WERI-Rb-1 (cell line): ENCODE measurements around the gene RNF152.

Experiments
- DNase-seq: peaks from one replicate; pipeline ENCODE4 v3.0.0-alpha.2; 2020
- H3K27ac ChIP-seq: fragments of 250-450 bp; sonication (Bioruptor Pico); 2 replicates; pipeline ENCODE4 v1.5.1; 2020; ENCODE audit warnings: mild to moderate bottlenecking, moderate library complexity
- H3K27me3 ChIP-seq: fragments of 250-450 bp; sonication (Bioruptor Pico); 2 replicates; pipeline ENCODE4 v1.5.1; 2021; ENCODE audit warnings: mild to moderate bottlenecking, low read depth, moderate library complexity; ENCODE audit not compliant: insufficient read depth, severe bottlenecking
- H3K36me3 ChIP-seq: fragments of 250-450 bp; sonication (Bioruptor Pico); 2 replicates; pipeline ENCODE4 v1.5.1; 2020; ENCODE audit warnings: mild to moderate bottlenecking, moderate library complexity
- H3K4me3 ChIP-seq: 2 replicates; pipeline ENCODE4 v1.5.1; 2011; ENCODE audit warnings: low read depth, mild to moderate bottlenecking, control low read depth, low read length
- H3K9me3 ChIP-seq: fragments of 250-450 bp; sonication (Bioruptor Pico); 2 replicates; pipeline ENCODE4 v1.5.1; 2021; ENCODE audit warnings: mild to moderate bottlenecking, moderate library complexity; ENCODE audit not compliant: severe bottlenecking
- TF ChIP-seq, protein P1 (sequence below): IDR thresholded peaks from 2 replicates; pipeline ENCODE4 v1.5.1; 2011; ENCODE audit warnings: low read depth, mild to moderate bottlenecking, control low read depth, inconsistent platforms, low read length

The RNF152 gene

DNA sequence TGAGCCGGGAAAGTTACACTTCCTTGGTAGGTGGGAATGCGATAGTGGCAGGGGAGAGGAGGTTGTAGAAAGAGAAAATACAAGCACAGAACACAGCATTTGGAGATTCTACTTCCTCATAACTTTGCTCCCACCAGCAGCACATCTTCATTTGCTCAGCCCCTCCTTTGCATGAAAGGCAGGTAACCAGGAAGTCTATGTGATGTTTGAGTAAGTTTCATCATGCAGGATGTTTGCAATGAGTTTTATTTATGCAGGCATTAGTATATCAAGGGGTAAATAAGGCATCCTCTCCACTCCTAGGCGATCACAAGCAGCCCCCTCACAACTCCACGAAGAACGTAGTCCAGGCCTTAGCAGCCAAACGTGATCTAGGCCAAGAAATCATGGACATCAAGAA, 5.0 kb downstream of the RNF152 start:
- no peaks in the 10 kb centered on the region for H3K9me3 ChIP-seq
- no peak for DNase-seq
- peaks cover 18% of the 10 kb centered on the region for H3K36me3 ChIP-seq
- no peaks in the 10 kb centered on the region for H3K27me3 ChIP-seq
- no peak overlapping the region for H3K4me3 ChIP-seq
- no peak overlapping the region for H3K27ac ChIP-seq
- TF ChIP-seq, protein P1, sequence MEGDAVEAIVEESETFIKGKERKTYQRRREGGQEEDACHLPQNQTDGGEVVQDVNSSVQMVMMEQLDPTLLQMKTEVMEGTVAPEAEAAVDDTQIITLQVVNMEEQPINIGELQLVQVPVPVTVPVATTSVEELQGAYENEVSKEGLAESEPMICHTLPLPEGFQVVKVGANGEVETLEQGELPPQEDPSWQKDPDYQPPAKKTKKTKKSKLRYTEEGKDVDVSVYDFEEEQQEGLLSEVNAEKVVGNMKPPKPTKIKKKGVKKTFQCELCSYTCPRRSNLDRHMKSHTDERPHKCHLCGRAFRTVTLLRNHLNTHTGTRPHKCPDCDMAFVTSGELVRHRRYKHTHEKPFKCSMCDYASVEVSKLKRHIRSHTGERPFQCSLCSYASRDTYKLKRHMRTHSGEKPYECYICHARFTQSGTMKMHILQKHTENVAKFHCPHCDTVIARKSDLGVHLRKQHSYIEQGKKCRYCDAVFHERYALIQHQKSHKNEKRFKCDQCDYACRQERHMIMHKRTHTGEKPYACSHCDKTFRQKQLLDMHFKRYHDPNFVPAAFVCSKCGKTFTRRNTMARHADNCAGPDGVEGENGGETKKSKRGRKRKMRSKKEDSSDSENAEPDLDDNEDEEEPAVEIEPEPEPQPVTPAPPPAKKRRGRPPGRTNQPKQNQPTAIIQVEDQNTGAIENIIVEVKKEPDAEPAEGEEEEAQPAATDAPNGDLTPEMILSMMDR, result no peak

DNA sequence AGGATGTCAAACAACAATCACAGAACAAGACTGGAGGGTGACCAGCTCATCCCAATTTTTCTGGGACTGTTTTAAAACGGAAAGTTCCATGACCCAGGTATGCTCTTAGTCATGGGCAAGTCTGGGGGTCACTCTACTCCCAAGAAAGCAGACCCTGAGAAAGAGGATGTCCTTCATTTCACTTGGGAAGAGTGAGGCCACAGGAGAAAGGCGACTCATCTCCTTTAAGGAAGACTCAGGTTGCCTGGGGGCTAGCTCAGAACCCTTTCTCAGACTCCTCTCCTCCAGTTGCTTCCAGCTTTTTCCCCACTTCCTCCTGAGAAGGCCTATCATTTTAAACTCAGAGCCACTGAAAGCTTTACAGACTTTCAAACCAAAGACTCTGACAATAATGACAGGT, 9.3 kb downstream of the RNF152 start:
- H3K9me3 ChIP-seq, result no peaks in the 10 kb centered on the region
- no peak for DNase-seq
- no peak overlapping the region for H3K4me3 ChIP-seq
- no peaks in the 10 kb centered on the region for H3K27me3 ChIP-seq
- TF ChIP-seq, protein P1, result no peak
- H3K36me3 ChIP-seq, result no peaks in the 10 kb centered on the region; the same call in 1 of the 2 replicates
- H3K27ac ChIP-seq, result no peak overlapping the region

DNA sequence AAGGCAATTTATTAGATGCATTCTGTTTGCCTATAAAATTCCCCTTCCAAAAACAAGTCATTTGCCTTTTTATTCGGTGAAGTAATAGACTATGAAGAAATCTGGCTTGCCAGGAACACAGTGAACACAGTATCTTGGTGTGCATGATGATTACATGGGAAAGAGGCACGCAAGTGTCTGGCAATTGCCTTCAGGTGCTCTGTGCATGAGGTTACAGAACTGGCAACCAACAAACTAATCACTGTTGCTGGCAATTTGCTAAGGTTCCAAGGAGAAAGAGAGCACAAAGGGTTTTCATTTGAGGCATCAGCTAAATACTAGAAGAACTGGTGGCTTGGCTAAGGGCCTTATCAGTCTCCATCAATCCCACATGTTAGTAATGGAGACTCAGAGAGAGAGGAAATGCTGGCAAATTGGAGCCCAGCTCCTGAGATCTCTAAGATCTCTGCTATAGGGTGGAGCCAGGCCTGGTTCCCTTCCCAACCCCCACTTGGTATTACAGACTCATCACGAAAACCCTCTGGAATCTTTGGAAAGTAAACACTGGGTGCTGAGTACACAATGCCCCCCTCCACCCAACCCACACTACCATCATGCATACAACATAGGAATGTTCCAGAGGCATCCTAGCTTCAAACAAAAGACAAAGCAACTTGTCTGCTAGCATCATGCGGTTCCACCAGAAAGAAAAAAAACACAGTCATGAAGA, 10.4 kb downstream of the RNF152 start:
- Histone ChIP-seq H3K4me3 (no peak overlapping the region), H3K27ac (no peak overlapping the region), H3K27me3 (no peaks in the 10 kb centered on the region), H3K36me3 (no peaks in the 10 kb centered on the region; the same call in 1 of the 2 replicates), H3K9me3 (no peaks in the 10 kb centered on the region)
- TF ChIP-seq, protein P1, result no peak
- no peak for DNase-seq

DNA sequence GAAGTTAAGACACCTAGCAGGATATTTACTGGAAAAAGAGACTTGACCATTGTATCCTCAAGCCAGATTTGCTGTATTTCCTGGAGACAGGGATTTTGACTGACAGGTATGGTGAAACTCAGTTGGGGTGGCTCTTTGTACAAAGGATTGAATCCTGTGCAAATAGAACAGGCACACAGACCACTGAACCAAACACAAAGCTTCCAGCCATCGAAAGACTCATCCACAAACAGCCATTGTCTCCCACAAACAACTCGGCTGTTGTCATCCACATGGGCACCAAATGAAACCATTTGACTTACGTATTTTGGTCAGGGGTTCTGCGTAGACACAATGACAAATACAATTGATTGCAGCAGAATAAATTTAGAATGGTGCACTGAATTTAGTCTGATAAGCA, 15.9 kb downstream of the RNF152 start:
- Histone ChIP-seq H3K27ac (no peak overlapping the region), H3K27me3 (no peaks in the 10 kb centered on the region), H3K9me3 (peaks cover 3% of the 10 kb centered on the region), H3K4me3 (no peak overlapping the region), H3K36me3 (no peaks in the 10 kb centered on the region; the same call in 1 of the 2 replicates)
- no peak for DNase-seq
- TF ChIP-seq, protein P1, result no peak

DNA sequence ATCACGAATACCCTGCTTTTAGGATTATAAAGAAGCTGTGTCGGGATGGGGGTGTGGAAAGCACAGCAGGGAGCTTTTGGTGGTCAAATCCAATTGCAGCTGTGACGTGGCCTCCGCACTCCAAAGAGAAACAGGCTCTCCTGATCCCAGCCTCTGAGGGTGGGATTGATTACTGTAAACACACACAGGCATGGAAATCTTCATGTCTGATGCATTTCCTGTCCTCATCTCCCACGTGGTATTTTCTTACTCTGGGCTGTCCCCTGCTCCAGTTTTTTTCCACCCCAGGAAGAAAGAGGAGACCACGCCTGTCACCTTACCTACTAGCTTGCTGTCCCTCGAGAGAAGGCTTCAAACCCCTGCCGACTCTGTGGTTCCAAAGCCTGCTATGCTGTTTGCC, 22.7 kb downstream of the RNF152 start:
- H3K27me3 ChIP-seq, result no peaks in the 10 kb centered on the region
- TF ChIP-seq, protein P1, result no peak
- no peaks in the 10 kb centered on the region for H3K36me3 ChIP-seq
- peaks cover 6% of the 10 kb centered on the region for H3K9me3 ChIP-seq
- H3K27ac ChIP-seq, result no peak overlapping the region
- no peak for DNase-seq
- no peak overlapping the region for H3K4me3 ChIP-seq

DNA sequence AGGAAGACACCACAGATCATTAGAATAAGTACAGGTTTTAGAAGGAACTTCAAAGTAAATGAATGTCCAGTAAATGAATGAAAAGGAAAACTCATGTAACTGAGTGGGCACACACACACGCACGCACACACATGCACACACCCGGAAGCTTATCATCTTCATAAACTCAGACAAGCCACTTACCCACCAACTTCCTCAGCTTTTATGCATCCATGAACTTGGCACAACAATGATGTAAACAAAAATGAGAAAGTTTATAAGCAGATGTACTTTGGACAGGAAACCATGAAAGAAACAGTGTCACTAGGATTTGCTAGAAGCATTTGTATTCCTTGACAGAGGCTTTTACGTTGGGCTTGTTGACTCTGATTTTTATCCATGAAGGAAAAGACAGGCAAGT, 23.2 kb downstream of the RNF152 start:
- Histone ChIP-seq H3K36me3 (no peaks in the 10 kb centered on the region), H3K4me3 (no peak overlapping the region), H3K9me3 (peaks cover 6% of the 10 kb centered on the region), H3K27ac (no peak overlapping the region), H3K27me3 (no peaks in the 10 kb centered on the region)
- no peak for DNase-seq
- TF ChIP-seq, protein P1, result no peak
